ENCODE data around the gene ELF5.

ELF5 gene

GRCh38 chr11:34521265-34521664 lies 7.7 kb upstream of the ELF5 start:
- DNase-seq, result no peak

- no peak for DNase-seq
Measured at GRCh38 chr11:34519595-34520235, 6.1 kb upstream of the ELF5 start.

GRCh38 chr11:34516247-34517040 lies 2.9 kb upstream of the ELF5 start:
- DNase-seq, result no peak

GRCh38 chr11:34514597-34514996 lies 1.0 kb upstream of the ELF5 start:
- DNase-seq, result no peak

- peak; percentile 33 for DNase-seq
Measured at GRCh38 chr11:34512840-34513681, 533 bp downstream of the ELF5 start.

- DNase-seq, result no peak
Measured at GRCh38 chr11:34510673-34511072, 2.9 kb downstream of the ELF5 start.

GRCh38 chr11:34510218-34510617 lies 3.4 kb downstream of the ELF5 start:
- DNase-seq, result no peak

- DNase-seq, result no peak
Measured at GRCh38 chr11:34509336-34509876, 4.2 kb downstream of the ELF5 start.

GRCh38 chr11:34508524-34508923 lies 5.1 kb downstream of the ELF5 start:
- peak; percentile 8 for DNase-seq

GRCh38 chr11:34507610-34508009 lies 6.0 kb downstream of the ELF5 start:
- DNase-seq, result no peak

GRCh38 chr11:34507156-34507555 lies 6.4 kb downstream of the ELF5 start:
- DNase-seq, result no peak

- no peak for DNase-seq
Measured at GRCh38 chr11:34505874-34506273, 7.7 kb downstream of the ELF5 start.

GRCh38 chr11:34502949-34503348 lies 10.6 kb downstream of the ELF5 start:
- peak; percentile 13 for DNase-seq

- peak; percentile 5 for DNase-seq
Measured at GRCh38 chr11:34501949-34502348, 11.6 kb downstream of the ELF5 start.

- DNase-seq, result peak; percentile 81
Measured at GRCh38 chr11:34501500-34501899, 12.1 kb downstream of the ELF5 start.

GRCh38 chr11:34499719-34500500 lies 13.7 kb downstream of the ELF5 start:
- no peak for DNase-seq

GRCh38 chr11:34495724-34496377 lies 17.7 kb downstream of the ELF5 start:
- no peak for DNase-seq

GRCh38 chr11:34495239-34495723 lies 18.3 kb downstream of the ELF5 start:
- DNase-seq, result no peak

- DNase-seq, result no peak
Measured at GRCh38 chr11:34493926-34494595, 19.5 kb downstream of the ELF5 start.

GRCh38 chr11:34493468-34493867 lies 20.1 kb downstream of the ELF5 start:
- DNase-seq, result no peak

GRCh38 chr11:34492806-34493414 lies 20.7 kb downstream of the ELF5 start:
- peak; percentile 64 for DNase-seq
